SJCRH30 (cell line): ENCODE measurements around the gene ZBTB3. TPM values are rescaled to one million over a fixed set of nuclear protein-coding genes. Genes with fewer than 3 reads are reported as not detected.
"Not testable (repeated sequence)": the region's sequence is repeated elsewhere in the genome, so short reads cannot be mapped to it uniquely, and the experiment has no call there.

ENCODE experiments used
- DNase-seq, 2 experiments: peaks; one replicate each; pipeline ENCODE4 v3.0.0-alpha.2; 2015 to 2020
- H3K27ac ChIP-seq: fragments of 250-450 bp; sonication (Bioruptor Pico); 2 replicates; pipeline ENCODE4 v1.5.1; 2020; ENCODE audit warnings: mild to moderate bottlenecking, moderate library complexity
- H3K27me3 ChIP-seq: fragments of 250-450 bp; sonication (Bioruptor Pico); 2 replicates; pipeline ENCODE4 v1.5.1; 2020; ENCODE audit warnings: mild to moderate bottlenecking, moderate library complexity
- H3K36me3 ChIP-seq: fragments of 250-450 bp; sonication (Bioruptor Pico); 2 replicates; pipeline ENCODE4 v1.5.1; 2020; ENCODE audit warnings: mild to moderate bottlenecking, moderate library complexity
- H3K4me1 ChIP-seq: fragments of 250-450 bp; sonication (Bioruptor Pico); 2 replicates; pipeline ENCODE4 v1.5.1; 2020; ENCODE audit warnings: mild to moderate bottlenecking, moderate library complexity
- H3K4me3 ChIP-seq: fragments of 250-450 bp; sonication (Bioruptor Pico); 2 replicates; pipeline ENCODE4 v1.5.1; 2020; ENCODE audit warnings: mild to moderate bottlenecking, moderate library complexity
- H3K9me3 ChIP-seq: fragments of 250-450 bp; sonication (Bioruptor Pico); replicated peaks from 2 replicates; pipeline ENCODE4 v1.5.1; 2020; ENCODE audit warnings: mild to moderate bottlenecking, moderate library complexity
- total RNA-seq: library from RNA; depleted of rRNA; stranded (reverse); fragments of >200 nt; shearing (Covaris generic); gene quantifications from 2 replicates; pipeline ENCODE4 v1.2.3, GENCODE V29; 2014

ZBTB3 gene
- total RNA-seq, 1 experiment from 2014 or later: 7.6 TPM

DNA sequence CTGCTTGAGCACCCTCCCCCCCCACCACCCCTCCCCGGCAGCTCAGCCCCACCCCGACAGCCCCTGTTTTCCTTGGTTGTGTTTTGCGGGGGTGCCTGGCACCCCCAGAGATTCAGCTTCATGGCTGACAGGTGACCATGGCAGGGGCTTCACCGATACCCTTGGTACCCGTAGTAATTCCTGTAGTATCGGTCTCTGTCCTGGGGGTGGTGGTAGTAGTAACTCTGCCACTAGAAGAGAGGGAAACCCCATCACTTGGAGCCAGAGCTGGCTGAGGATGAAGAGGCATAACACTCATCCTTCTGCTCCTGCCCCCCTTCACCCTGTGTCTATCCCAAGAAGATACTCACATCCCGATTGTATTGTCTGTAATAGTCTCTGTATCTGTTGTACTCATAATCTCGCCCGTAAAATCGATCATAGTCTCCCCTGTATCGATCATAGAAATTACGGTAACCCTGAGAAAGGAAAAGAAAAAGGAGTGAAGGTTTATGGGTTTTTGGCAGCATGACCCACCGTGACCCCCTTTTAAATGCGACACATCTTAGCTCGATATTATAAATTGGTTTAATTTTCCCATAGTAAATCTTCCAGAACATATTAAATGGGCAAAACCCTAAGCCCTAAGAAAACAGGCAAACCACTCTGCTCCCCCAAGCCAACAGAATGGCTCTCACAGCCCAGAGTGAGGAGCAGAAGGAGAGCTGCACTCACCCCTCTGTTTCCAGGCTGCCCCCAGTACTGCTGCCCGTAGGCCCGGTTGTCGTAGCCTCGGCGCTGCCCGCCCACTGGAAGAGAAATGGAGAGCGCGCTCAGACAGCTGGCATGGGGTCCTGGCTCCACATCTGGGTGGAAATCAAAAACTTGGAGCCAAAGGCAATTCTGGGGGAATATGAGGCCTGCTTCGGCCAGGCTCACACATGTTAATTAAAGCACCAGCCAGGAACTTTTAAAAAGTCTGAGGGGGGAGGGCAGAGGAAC lies 38.5 kb downstream of the ZBTB3 start:
- DNase-seq: no peak
- H3K27ac ChIP-seq: no peak overlapping the region

DNA sequence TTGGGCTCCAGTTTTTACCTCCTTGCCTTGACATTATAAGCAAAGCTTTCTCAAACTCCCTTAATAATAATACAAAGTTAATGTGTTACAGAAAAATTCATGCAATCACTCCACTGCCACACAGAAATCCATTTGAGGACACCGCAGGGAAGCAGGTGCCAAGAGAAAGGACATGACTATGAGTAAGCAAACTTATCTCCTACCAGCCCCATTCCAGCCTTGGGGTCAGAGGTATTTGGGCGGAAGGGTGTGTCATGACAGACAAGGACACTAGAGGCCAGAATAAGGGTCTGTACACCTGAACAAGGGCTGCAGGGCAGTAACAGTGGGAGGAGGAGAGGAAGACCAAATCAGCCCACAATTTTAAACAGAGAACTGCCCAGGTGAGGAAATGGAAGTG lies 40.6 kb downstream of the ZBTB3 start:
- H3K9me3 ChIP-seq: no peaks in the 10 kb centered on the region
- peaks cover 4% of the 10 kb centered on the region; the same call in 1 of the 2 replicates for H3K4me1 ChIP-seq
- H3K27ac ChIP-seq: no peak overlapping the region
- H3K27me3 ChIP-seq: no peaks in the 10 kb centered on the region
- H3K36me3 ChIP-seq: peaks cover 79% of the 10 kb centered on the region
- no peak overlapping the region for H3K4me3 ChIP-seq
- no peak for DNase-seq

More for the DNA sequence above, 38.5 kb downstream of the ZBTB3 start:
- Histone ChIP-seq H3K4me3 (no peak overlapping the region), H3K27me3 (no peaks in the 10 kb centered on the region), H3K4me1 (no peaks in the 10 kb centered on the region), H3K36me3 (peaks cover 89% of the 10 kb centered on the region), H3K9me3 (no peaks in the 10 kb centered on the region)

DNA sequence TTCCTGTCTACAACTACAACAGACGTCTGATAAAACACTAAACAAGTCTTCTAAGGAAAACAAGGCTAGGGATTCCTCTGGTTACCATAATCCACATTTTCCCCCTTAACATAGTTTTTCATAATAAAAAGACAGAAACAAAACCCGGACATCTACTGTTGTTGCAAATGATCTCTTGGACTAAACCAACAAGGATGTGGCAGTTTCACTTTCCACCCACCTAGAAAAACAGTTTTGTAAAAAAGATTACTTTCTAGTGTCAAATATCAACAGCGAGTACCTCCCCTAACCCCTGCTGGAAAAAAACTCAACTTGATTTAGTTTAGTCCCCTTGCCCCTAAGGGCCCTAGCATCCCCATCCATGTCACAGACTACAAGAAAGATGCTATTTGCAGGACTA lies 41.1 kb downstream of the ZBTB3 start:
- DNase-seq: no peak
- H3K27me3 ChIP-seq: no peaks in the 10 kb centered on the region
- peaks cover 75% of the 10 kb centered on the region for H3K36me3 ChIP-seq
- peaks cover 4% of the 10 kb centered on the region; the same call in 1 of the 2 replicates for H3K4me1 ChIP-seq
- no peaks in the 10 kb centered on the region for H3K9me3 ChIP-seq
- no peak overlapping the region for H3K4me3 ChIP-seq
- no peak overlapping the region for H3K27ac ChIP-seq

DNA sequence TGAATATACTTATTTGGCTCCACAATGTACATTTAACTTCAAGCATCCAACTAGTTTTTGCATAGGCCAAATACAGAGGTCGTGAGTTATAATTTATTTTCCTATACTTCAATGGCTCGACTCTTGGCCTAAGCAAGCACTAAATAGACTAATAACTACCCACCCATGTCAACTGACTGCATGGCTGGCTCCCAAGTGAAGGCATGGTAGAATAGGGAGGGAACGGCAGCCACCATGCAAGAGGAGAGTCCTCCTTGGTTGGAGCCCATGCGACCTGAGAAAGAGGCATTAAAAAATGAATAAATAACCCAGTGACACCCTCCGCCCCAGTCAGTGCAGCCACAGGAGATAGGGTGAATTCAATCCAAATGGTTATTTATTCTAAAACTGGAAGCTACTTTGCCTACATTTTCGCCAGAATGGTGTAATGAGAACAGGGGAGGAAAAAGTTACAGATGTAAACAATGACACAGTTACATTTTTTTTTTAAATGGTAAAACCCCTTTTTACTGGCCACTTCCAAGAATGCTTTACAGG lies 41.6 kb downstream of the ZBTB3 start:
- Histone ChIP-seq H3K4me1 (peaks cover 4% of the 10 kb centered on the region), H3K9me3 (no peaks in the 10 kb centered on the region), H3K27me3 (no peaks in the 10 kb centered on the region), H3K36me3 (peaks cover 69% of the 10 kb centered on the region), H3K4me3 (no peak overlapping the region), H3K27ac (no peak overlapping the region)
- DNase-seq: no peak

DNA sequence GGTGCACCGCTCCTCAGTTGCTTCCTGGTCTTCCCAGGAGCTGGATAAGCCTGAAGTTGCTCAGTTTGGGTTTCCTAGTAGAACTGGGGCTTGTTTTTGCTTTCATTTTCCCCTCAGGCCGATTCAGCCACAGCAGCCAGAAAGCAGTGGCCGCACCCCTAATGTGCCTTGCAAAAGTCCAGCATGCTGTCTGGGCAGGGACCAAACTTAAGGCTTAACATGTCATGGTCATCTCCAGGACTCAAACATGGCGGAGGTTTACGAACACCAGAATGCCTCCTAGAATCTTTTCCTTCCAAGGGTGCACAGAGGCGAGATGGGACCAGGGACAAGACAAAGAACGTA lies 44.0 kb downstream of the ZBTB3 start:
- no peaks in the 10 kb centered on the region for H3K9me3 ChIP-seq
- peak; percentile 14 to 25 for DNase-seq
- H3K4me1 ChIP-seq: peaks cover 11% of the 10 kb centered on the region
- H3K4me3 ChIP-seq: peak overlapping the region; percentile 55
- H3K27ac ChIP-seq: peak overlapping the region; percentile 79
- peaks cover 47% of the 10 kb centered on the region for H3K36me3 ChIP-seq
- no peaks in the 10 kb centered on the region for H3K27me3 ChIP-seq

DNA sequence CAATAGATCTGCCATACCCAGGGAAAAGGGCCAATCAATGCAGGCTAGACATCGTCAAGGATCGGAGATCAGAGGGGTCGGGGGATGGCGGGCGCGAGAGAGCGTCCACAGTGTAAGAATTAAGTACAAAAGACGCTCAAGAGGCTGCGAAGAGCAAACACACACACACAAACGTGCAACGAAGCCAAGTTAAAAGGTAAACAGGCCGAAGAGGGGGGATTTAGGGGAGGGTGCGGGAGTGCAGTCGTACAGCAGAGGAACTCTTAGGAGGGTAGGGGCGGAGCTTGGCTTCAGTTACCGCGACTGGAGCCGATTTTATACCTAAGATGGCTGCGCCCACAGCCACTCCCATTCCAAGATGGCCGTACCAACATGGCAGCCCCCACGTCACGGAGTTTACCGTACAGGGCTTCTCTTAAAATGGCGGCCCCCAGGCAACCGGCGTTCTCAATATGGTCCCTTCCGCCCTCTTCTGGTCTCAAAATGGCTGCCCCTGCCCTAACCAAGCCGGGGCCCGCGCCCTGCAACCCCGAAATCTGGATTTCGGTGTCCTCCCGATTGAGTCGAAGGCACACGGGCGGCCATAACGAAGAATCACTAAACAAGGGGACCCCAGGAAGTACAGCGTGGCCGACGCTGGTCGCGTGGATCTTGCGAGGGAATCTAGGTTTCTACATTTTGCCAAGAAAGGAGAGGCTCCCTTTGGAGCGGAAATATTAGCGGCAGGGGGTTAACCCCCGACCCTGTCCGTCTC lies 44.5 kb downstream of the ZBTB3 start:
- Histone ChIP-seq H3K4me3 (peak overlapping the region; percentile 55), H3K4me1 (peaks cover 11% of the 10 kb centered on the region), H3K36me3 (peaks cover 43% of the 10 kb centered on the region), H3K9me3 (no peaks in the 10 kb centered on the region), H3K27me3 (no peaks in the 10 kb centered on the region), H3K27ac (peak overlapping the region; percentile 79)
- DNase-seq: peak; percentile 90 to 93

DNA sequence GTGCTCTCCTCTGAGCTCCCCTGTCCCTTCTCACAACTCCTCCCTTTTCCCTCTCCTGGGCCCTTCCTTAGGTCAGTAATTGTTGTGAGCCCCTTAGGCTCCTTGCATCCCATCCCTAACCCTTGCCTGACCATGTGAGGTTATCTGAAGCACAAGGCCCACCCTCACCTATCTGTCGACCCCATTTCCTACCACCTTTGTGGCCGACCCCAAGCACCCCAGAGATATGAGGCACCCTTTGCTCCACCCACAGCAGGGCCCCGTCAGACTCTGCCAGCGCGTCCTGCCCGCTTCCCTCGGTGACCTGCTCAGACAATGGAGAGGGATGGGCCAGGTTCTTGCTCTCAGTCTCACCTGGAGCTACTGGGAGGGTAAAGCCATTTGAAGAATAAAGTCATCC lies 45.2 kb downstream of the ZBTB3 start:
- Histone ChIP-seq H3K36me3 (peaks cover 40% of the 10 kb centered on the region), H3K4me1 (peaks cover 11% of the 10 kb centered on the region), H3K4me3 (peak overlapping the region; percentile 55), H3K27ac (peak overlapping the region; percentile 79), H3K27me3 (no peaks in the 10 kb centered on the region), H3K9me3 (no peaks in the 10 kb centered on the region)
- DNase-seq: no peak

DNA sequence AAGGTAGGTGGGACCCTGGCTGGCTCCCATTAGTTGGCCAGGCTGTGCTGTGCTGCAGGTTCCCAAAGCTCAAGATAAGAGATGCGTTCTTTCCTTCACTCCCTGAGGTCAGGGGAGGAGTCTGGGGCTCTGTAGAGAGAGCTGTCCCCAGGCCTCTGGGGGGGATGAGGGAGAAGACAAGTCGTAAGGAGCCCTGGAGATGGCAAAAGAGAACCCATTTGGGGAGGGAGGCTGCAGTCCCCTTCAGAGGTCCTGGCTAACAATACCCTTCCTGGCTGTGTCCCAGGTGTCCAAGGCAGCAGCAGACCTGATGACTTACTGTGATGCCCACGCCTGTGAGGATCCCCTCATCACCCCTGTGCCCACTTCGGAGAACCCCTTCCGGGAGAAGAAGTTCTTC lies 45.6 kb downstream of the ZBTB3 start:
- H3K4me1 ChIP-seq: peaks cover 11% of the 10 kb centered on the region
- no peaks in the 10 kb centered on the region for H3K27me3 ChIP-seq
- DNase-seq: no peak
- peaks cover 36% of the 10 kb centered on the region for H3K36me3 ChIP-seq
- no peaks in the 10 kb centered on the region for H3K9me3 ChIP-seq
- H3K27ac ChIP-seq: no peak overlapping the region
- peak overlapping the region; percentile 55; the same call in 1 of the 2 replicates for H3K4me3 ChIP-seq

DNA sequence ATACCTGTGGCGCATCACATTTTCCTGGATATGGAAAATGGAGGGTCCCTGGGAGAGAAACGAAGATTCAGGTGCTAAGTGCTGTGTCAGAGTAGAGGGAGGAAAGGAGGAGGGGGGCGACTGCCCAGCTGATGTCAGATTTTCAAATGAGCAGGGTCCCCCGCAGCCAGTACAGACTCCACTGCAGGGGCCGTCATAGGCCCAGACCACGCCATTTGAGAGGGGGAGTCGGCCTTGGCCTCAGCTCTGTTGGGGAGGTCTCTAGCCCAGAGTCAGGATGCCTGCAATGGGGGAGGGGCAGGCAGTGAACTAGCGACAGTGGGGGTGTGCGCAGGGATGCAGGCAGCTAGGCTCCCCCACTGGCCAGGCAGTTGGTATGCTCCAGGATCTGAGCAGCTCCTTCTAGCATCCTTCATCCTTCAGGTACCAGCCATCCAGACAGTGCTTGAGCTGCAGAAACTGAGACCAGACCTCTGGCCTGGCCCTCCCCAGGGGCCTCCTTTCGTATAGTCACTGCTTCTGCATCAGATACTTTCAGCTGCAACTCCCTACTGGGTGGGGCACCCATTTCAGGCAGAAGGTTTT lies 46.6 kb downstream of the ZBTB3 start, which contains the start of the genes BSCL2 and GNG3:
Gene BSCL2, minus strand, starts transcription at position 148 of the 585 bp plus-strand sequence. CDS start 229 bp downstream, outside the sequence.
Gene GNG3, plus strand, starts transcription at position 400 of the 585 bp plus-strand sequence. CDS start 620 bp downstream, outside the sequence.
- Histone ChIP-seq H3K27ac (peak within 1 kb of the TSS; percentile 78), H3K27me3 (no peaks in the 10 kb centered on the region), H3K4me3 (peak within 1 kb of the TSS; percentile 64), H3K36me3 (peaks cover 25% of the 10 kb centered on the region), H3K9me3 (no peaks in the 10 kb centered on the region), H3K4me1 (peaks cover 11% of the 10 kb centered on the region)
- peak; percentile 54 to 57 for DNase-seq

DNA sequence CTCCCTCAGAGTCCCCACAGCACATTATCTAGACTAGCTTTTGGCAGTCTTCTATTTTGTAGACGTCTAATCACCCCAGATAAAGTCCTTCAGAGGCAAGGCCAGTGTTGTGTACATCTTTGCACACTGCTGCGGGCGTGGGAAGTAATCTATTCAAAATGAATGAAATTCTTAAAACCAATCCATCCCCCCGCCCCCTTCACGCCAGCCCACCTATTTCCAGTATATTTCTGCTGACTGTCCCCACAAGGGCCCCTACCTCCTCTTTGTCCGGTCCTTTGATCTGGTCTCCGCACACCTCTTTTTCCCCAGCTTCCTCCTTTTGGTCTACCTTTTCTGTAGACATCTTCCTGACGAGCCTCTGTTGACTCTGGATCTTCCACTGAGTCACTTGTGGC lies 47.1 kb downstream of the ZBTB3 start:
- peaks cover 20% of the 10 kb centered on the region for H3K36me3 ChIP-seq
- peak overlapping the region; percentile 78 for H3K27ac ChIP-seq
- H3K4me1 ChIP-seq: peaks cover 11% of the 10 kb centered on the region
- H3K4me3 ChIP-seq: peak overlapping the region; percentile 64
- no peaks in the 10 kb centered on the region for H3K27me3 ChIP-seq
- no peaks in the 10 kb centered on the region for H3K9me3 ChIP-seq
- DNase-seq: no peak

DNA sequence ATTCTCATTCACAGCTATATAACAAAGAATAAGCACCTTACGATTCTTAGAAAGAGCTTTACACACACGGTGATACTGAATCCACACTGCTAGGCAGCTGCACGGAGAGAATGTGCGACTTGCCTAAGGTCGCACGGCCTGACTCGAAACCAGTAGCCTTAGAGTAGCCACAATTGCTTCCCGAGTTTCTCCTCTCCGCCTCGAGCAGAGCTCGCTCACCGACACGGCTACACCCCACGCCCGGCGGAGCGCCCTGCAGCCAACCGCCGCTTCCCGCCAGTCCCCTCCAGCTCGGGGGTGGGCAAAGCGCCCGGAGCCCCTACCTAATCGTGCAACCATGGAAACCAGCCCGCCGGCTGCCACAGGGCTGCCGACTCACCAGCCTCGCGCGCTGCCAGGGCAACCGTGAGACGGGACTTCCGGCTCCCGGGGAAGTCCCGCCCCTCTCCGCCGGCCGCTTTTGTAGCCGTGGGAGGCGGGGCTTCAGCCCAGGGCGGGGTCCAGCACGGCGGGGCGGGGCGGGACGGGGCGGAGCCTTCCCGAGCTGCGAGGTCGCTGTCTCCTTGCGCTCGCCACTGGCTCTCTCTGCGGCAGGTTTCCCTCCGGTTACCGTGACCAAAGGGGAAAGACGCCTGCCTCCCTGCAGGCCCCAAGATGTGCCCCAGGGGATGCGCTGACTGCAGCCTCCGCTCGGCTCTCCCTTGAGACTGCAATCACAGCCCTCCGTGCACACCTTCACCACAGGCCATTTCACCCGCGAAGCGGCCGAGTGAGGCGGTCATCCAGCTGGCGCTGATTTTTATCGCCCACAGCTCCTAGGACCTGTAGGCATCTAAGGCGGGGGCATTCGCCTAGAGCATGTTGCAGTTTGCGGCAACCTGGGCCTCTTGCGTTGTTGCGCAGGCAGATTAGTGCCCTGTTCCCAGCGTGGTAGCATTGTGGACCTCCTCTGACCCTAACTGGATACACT lies 47.8 kb downstream of the ZBTB3 start:
- no peaks in the 10 kb centered on the region for H3K27me3 ChIP-seq
- DNase-seq: peak; percentile 95
- peaks cover 17% of the 10 kb centered on the region for H3K36me3 ChIP-seq

DNA sequence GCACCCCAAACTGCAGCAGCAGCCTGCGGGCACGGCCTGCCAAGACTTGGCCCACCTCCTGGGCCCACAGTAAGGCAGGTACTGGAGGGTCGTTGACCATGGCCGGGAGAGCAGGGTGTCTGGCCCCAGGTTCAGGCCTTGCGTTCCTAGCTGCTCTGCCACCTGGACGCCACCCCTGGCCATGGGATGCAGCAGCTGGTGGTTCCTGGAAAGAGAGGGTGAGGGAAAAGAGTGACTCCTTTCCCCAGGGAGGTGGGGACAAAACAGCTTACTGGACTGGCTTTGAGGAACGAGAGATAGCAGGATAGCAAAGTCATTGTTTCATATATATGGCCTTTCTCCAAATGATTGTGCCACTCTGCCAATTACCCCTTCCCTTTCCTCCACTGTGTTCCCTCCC lies 48.5 kb downstream of the ZBTB3 start:
- peaks cover 11% of the 10 kb centered on the region for H3K4me1 ChIP-seq
- no peaks in the 10 kb centered on the region for H3K27me3 ChIP-seq
- no peaks in the 10 kb centered on the region for H3K9me3 ChIP-seq
- H3K36me3 ChIP-seq: peaks cover 15% of the 10 kb centered on the region
- no peak for DNase-seq
- H3K4me3 ChIP-seq: peak overlapping the region; percentile 64
- H3K27ac ChIP-seq: peak overlapping the region; percentile 38; the same call in 1 of the 2 replicates

More for the DNA sequence above, 47.8 kb downstream of the ZBTB3 start:
- H3K27ac ChIP-seq: peak overlapping the region; percentile 78
- peak overlapping the region; percentile 64 for H3K4me3 ChIP-seq
- H3K9me3 ChIP-seq: no peaks in the 10 kb centered on the region
- H3K4me1 ChIP-seq: peaks cover 11% of the 10 kb centered on the region

DNA sequence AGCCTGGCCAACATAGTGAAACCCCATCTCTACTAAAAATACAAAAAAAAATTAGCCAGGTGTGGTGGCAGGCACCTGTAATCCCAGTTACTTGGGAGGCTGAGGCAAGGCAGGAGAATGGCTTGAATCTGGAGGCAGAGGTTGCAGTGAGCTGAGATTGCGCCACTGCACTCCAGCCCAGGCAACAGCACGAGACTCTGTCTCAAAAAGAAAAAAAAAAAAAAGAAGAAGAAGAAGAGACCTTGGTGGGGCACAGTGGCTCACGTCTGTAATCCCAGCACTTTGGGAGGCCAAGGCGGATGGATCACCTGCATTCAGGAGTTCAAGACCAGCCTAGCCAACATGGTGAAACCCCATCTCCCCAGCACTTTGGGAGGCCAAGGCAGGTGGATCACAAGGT lies 50.0 kb downstream of the ZBTB3 start:
- DNase-seq, H3K4me3 ChIP-seq, H3K27ac ChIP-seq, H3K9me3 ChIP-seq, H3K4me1 ChIP-seq, H3K27me3 ChIP-seq: not testable (repeated sequence)
- peaks cover 14% of the 10 kb centered on the region for H3K36me3 ChIP-seq
